A673 (cell line): ENCODE results near the gene IL20RA. TPM values are rescaled to one million over a fixed set of nuclear protein-coding genes. Genes with fewer than 3 reads are reported as not detected.
A peak's percentile ranks its signal among the peaks of the same experiment; 100 is the strongest.

Experiments used
- BruUV-seq: library from RNA; stranded (reverse); fragments of 400-500 nt; replicated peaks from 2 replicates; lab custom pipeline; 2021; lab: Mats Ljungman, UMichigan
- CTCF ChIA-PET: fragments of 300-600 bp; sonication (Branson Sonifier 250); formaldehyde crosslinking; loops from one replicate; lab custom pipeline; 2022; ENCODE audit warnings: antibody characterized with exemption; lab: Charles Lee
- POLR2A ChIA-PET: fragments of 300-600 bp; sonication (Branson Sonifier 250); formaldehyde crosslinking; loops from one replicate; lab custom pipeline; 2022; ENCODE audit warnings: antibody characterized with exemption; ENCODE audit not compliant: low non-redundant PET; lab: Charles Lee
- DNase-seq: peaks from one replicate; pipeline ENCODE4 v3.0.0-alpha.2; 2015; ENCODE audit warnings: low spot score
- H3K27ac ChIP-seq: fragments of 200-600 bp; sonication (generic); 2 replicates; pipeline ENCODE4 v1.5.1; 2016; ENCODE audit warnings: mixed run types, low read depth, mild to moderate bottlenecking, mixed read lengths, antibody characterized with exemption, low read length; ENCODE audit not compliant: poor library complexity, severe bottlenecking
- H3K27me3 ChIP-seq: fragments of 200-600 bp; sonication (generic); replicated peaks from 2 replicates; pipeline ENCODE4 v1.6.1; 2017; ENCODE audit warnings: mixed run types, low read depth, mild to moderate bottlenecking, mixed read lengths, antibody characterized with exemption, low read length; ENCODE audit not compliant: insufficient read depth, poor library complexity
- H3K36me3 ChIP-seq: fragments of 200-600 bp; sonication (generic); 2 replicates; pipeline ENCODE4 v1.6.1; 2016; ENCODE audit warnings: mixed run types, mild to moderate bottlenecking, mixed read lengths, antibody characterized with exemption, low read length; ENCODE audit not compliant: insufficient read depth, poor library complexity, severe bottlenecking
- H3K4me1 ChIP-seq: fragments of 200-600 bp; sonication (generic); 2 replicates; pipeline ENCODE4 v1.6.1; 2017; ENCODE audit warnings: mixed run types, mild to moderate bottlenecking, mixed read lengths, antibody characterized with exemption, low read length; ENCODE audit not compliant: insufficient read depth, poor library complexity, severe bottlenecking
- H3K4me3 ChIP-seq: fragments of 200-600 bp; sonication (generic); 2 replicates; pipeline ENCODE4 v1.5.1; 2016; ENCODE audit warnings: low read depth, mixed run types, mild to moderate bottlenecking, mixed read lengths, low read length; ENCODE audit not compliant: poor library complexity, severe bottlenecking
- H3K9me3 ChIP-seq: fragments of 200-600 bp; sonication (generic); 2 replicates; pipeline ENCODE4 v1.6.1; 2016; ENCODE audit warnings: mixed run types, low read depth, mild to moderate bottlenecking, mixed read lengths, antibody characterized with exemption, low read length; ENCODE audit not compliant: poor library complexity, severe bottlenecking
- EZH2 ChIP-seq: fragments of 200-600 bp; sonication (generic); IDR thresholded peaks from 2 replicates; pipeline ENCODE4 v1.6.1; 2017; ENCODE audit warnings: borderline replicate concordance, low read depth, mild to moderate bottlenecking, mixed read lengths, antibody characterized with exemption, low read length; ENCODE audit not compliant: poor library complexity, severe bottlenecking
- intact Hi-C: fragments of 100-400 bp; cut with micrococcal nuclease; formaldehyde crosslinking; loops from one replicate; pipeline ENCODE4 v1.10.0; 2022; ENCODE audit not compliant: unreplicated experiment
- total RNA-seq: library from RNA; stranded (reverse); gene quantifications from 2 replicates; pipeline ENCODE4 v1.2.3, GENCODE V29; 2021
- TF ChIP-seq, protein P1 (sequence below): fragments of 300-800, 200-600 bp; sonication (generic); conservative IDR thresholded peaks from 2 replicates; pipeline ENCODE4 v1.5.1; 2017; ENCODE audit warnings: low read depth, mild to moderate bottlenecking, antibody characterized with exemption, low read length, moderate library complexity, mixed read lengths

IL20RA gene
- total RNA-seq, 1 experiment from 2014 or later = not detected

DNA sequence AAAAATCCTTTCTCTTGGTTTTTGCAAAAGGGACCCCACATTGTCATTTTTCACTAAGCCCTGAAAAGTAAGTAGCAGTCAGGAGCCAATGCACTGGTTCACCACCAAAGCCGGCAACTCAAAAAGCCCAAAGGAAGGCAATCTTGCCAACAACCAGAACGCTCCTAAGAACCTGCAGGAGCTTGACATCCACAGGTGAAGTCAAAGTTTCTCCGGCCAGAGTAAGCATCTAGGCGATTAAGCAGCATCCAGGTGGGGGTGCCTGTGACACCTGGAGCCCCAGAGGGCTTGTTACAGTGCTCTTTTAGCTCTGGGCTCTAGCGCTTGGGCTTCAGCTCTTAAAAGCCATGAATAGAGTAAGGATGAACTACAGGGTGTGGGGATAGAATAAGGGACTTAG, 86.6 kb downstream of the IL20RA start:
- H3K27me3 ChIP-seq = no peaks in the 10 kb centered on the region
- H3K4me1 ChIP-seq = peaks cover 11% of the 10 kb centered on the region
- CTCF ChIA-PET = no interaction called here
- no peak overlapping the region for H3K27ac ChIP-seq
- intact Hi-C loops = no loop called here
- TF ChIP-seq, protein P1, sequence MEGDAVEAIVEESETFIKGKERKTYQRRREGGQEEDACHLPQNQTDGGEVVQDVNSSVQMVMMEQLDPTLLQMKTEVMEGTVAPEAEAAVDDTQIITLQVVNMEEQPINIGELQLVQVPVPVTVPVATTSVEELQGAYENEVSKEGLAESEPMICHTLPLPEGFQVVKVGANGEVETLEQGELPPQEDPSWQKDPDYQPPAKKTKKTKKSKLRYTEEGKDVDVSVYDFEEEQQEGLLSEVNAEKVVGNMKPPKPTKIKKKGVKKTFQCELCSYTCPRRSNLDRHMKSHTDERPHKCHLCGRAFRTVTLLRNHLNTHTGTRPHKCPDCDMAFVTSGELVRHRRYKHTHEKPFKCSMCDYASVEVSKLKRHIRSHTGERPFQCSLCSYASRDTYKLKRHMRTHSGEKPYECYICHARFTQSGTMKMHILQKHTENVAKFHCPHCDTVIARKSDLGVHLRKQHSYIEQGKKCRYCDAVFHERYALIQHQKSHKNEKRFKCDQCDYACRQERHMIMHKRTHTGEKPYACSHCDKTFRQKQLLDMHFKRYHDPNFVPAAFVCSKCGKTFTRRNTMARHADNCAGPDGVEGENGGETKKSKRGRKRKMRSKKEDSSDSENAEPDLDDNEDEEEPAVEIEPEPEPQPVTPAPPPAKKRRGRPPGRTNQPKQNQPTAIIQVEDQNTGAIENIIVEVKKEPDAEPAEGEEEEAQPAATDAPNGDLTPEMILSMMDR = no peak
- TF ChIP-seq EZH2 = no peak
- H3K4me3 ChIP-seq = no peak overlapping the region
- BruUV-seq = no TSS peak
- POLR2A ChIA-PET = no interaction called here
- no peaks in the 10 kb centered on the region for H3K9me3 ChIP-seq
- H3K36me3 ChIP-seq = no peaks in the 10 kb centered on the region
- DNase-seq = no peak

DNA sequence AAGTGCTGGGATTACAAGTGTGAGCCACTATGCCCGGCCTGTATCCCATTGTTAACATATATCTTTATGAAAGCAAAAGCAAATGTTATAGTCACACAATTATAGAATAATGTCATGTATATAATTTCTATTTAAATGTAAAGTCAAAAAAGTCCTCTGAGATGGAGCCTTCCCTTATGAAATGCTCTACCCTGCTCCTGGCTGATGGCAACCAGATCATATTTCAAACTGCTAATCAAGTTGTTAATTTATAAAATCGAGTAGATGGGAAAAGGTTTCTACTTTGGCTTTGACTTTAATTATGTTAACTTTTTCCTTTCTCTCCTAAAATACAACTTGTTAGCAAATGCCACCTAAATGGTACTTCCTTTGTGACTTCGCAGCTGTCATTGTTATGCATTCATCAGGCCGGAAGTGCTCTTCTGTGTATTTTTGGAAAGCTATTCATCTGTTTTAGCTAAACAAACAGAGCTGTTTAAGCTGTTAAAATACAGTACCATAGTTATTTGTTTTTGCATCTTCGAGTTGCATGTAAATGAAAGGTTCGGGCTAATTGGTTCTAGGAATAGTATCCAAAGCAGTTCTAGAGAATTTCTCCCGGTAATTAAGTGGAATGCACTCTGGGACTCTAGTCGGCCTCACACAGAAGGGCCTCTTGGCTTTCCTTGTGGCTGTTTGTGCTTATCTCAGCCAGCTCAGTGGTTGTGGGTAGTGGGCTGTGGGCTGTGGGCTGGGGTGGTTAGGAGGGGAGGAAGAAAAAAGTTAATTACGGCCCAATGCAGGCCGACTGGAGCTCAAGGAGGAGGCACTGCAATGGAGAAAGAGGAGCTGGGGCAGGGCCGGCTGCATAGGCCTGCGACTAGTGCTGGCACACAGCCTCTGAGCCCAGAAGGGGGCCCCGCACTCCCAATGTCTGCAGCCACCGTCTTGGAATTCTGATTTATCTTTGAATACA, 87.9 kb downstream of the IL20RA start:
- TF ChIP-seq, protein P1 = peak; percentile 36
- no peak for TF ChIP-seq EZH2
- BruUV-seq = no TSS peak
- intact Hi-C loops = no loop called here
- H3K36me3 ChIP-seq = no peaks in the 10 kb centered on the region
- H3K9me3 ChIP-seq = no peaks in the 10 kb centered on the region
- POLR2A ChIA-PET = no interaction called here
- no peak overlapping the region for H3K4me3 ChIP-seq
- H3K27me3 ChIP-seq = no peaks in the 10 kb centered on the region
- peak; percentile 44 for DNase-seq
- H3K4me1 ChIP-seq = peaks cover 18% of the 10 kb centered on the region
- no peak overlapping the region for H3K27ac ChIP-seq
- CTCF ChIA-PET = no interaction called here

DNA sequence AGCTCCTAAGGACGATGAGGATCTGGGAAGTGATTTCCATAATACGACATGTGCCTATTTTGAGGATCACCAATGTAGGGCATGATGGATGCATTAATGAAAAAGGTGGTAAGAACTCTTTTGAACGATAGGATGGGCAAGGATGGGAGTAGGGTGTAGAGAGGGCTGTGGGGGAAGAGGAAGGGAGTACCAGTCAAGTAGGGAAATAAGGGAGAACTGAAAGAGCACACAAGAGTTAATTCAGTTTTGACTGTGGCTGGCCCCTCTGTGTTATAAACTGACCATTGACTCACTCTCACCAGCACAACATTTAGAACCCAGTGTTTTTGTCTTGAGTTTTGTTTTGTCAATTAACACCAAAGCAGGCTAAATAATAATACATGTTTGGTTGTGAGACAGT, 89.6 kb downstream of the IL20RA start:
- ChIA-PET CTCF (no interaction called here), POLR2A (no interaction called here)
- intact Hi-C loops = no loop called here
- H3K4me3 ChIP-seq = no peak overlapping the region
- H3K4me1 ChIP-seq = peaks cover 18% of the 10 kb centered on the region
- BruUV-seq = no TSS peak
- H3K36me3 ChIP-seq = no peaks in the 10 kb centered on the region
- no peak overlapping the region for H3K27ac ChIP-seq
- DNase-seq = no peak
- TF ChIP-seq, protein P1 = no peak
- no peak for TF ChIP-seq EZH2
- no peaks in the 10 kb centered on the region for H3K27me3 ChIP-seq
- no peaks in the 10 kb centered on the region for H3K9me3 ChIP-seq
